HG03280 (cell line): ENCODE measurements around the gene NTN1.

Source experiments
- ATAC-seq: cut with Tn5 transposase; IDR thresholded peaks from one replicate; pipeline ENCODE4 v1.9.1; 2021; ENCODE audit warnings: mild to moderate bottlenecking, moderate library complexity; ENCODE audit not compliant: unreplicated experiment

The NTN1 gene

GRCh38 chr17:9266697-9267117 is 245.4 kb downstream of the NTN1 start:
- no peak for ATAC-seq

- ATAC-seq = no peak
Observed at GRCh38 chr17:9268546-9268945, 247.2 kb downstream of the NTN1 start.

- ATAC-seq = no peak
Observed at GRCh38 chr17:9269350-9270035, 248.2 kb downstream of the NTN1 start.

GRCh38 chr17:9270921-9271320 is 249.6 kb downstream of the NTN1 start:
- no peak for ATAC-seq

GRCh38 chr17:9271989-9272388 is 250.7 kb downstream of the NTN1 start:
- no peak for ATAC-seq

- no peak for ATAC-seq
Observed at GRCh38 chr17:9272501-9273200, 251.3 kb downstream of the NTN1 start.

GRCh38 chr17:9273428-9274391 is 252.4 kb downstream of the NTN1 start:
- ATAC-seq = no peak

GRCh38 chr17:9274973-9275372 is 253.7 kb downstream of the NTN1 start:
- no peak for ATAC-seq

- ATAC-seq = no peak
Observed at GRCh38 chr17:9279893-9280292, 258.6 kb downstream of the NTN1 start.

- ATAC-seq = no peak
Observed at GRCh38 chr17:9283909-9284308, 262.6 kb downstream of the NTN1 start.

GRCh38 chr17:9284884-9285283 is 263.6 kb downstream of the NTN1 start:
- no peak for ATAC-seq

GRCh38 chr17:9285602-9286427 is 264.5 kb downstream of the NTN1 start:
- ATAC-seq = no peak

GRCh38 chr17:9286434-9286833 is 265.1 kb downstream of the NTN1 start:
- ATAC-seq = no peak

- ATAC-seq = no peak
Observed at GRCh38 chr17:9287306-9287705, 266.0 kb downstream of the NTN1 start.

- no peak for ATAC-seq
Observed at GRCh38 chr17:9290226-9290613, 268.9 kb downstream of the NTN1 start.

GRCh38 chr17:9291912-9292560 is 270.7 kb downstream of the NTN1 start:
- no peak for ATAC-seq

GRCh38 chr17:9292561-9292941 is 271.2 kb downstream of the NTN1 start:
- ATAC-seq = no peak
